NCI-H82 (cell line): ENCODE data around the gene KRTAP27-1.

Source experiments
- DNase-seq: peaks from one replicate; lab custom pipeline; 2025; lab: John Stamatoyannopoulos, UW

KRTAP27-1 gene

GRCh38 chr21:30289215-30289614, 48.3 kb downstream of the KRTAP27-1 start, which contains the start of gene KRTAP25-1:
Gene KRTAP25-1, minus strand, starts transcription at chr21:30289514. Its CDS starts 24 bp downstream, at chr21:30289490.
- no peak for DNase-seq
